Measurements from ENCODE around the gene TMEM52. TPM values are rescaled to one million over a fixed set of nuclear protein-coding genes. Genes with fewer than 3 reads are reported as not detected.

TMEM52 gene
- total and polyA plus RNA-seq, 2 of the 13 experiments (the other 11 are each of a cell fraction or from before 2014, with no cell fraction given): 13.2 to 18.7 TPM

GRCh38 chr1:1942753-1943656 is 23.9 kb upstream of the TMEM52 start (continued):
- TF ChIP-seq ZNF468 (CRISPR knock-in tag; IDR thresholded peaks at IDR 0.05) (no peak), SIN3A (IDR thresholded peaks at IDR 0.05; ENCODE audit: borderline replicate concordance, low read depth, low read length) (peak; percentile 70; the same call in 1 of the 2 replicates), ZNF138 (CRISPR knock-in tag; IDR thresholded peaks at IDR 0.05; ENCODE audit: low read depth) (peak; percentile 26; the same call in 1 of the 2 replicates), E2F2 (CRISPR knock-in tag; IDR thresholded peaks at IDR 0.05; ENCODE audit: borderline replicate concordance) (0 out of 2 replicates have a peak, but pooled peaks have one; percentile 47), ZNF331 (CRISPR knock-in tag; IDR thresholded peaks at IDR 0.05) (peak; percentile 92), SP4 (CRISPR knock-in tag; IDR thresholded peaks at IDR 0.05) (peak; percentile 80), HDAC1 (CRISPR knock-in tag; IDR thresholded peaks at IDR 0.05) (peak; percentile 95), ZNF564 (CRISPR knock-in tag; IDR thresholded peaks at IDR 0.05) (peak; percentile 80; the same call in 1 of the 2 replicates), ZFP1 (CRISPR knock-in tag; IDR thresholded peaks at IDR 0.05) (no peak), SKI (IDR thresholded peaks at IDR 0.05; ENCODE audit: partially characterized antibody) (peak; percentile 79), ZNF878 (CRISPR knock-in tag; IDR thresholded peaks at IDR 0.05) (peak; percentile 67; the same call in 1 of the 2 replicates), MIXL1 (CRISPR knock-in tag; IDR thresholded peaks at IDR 0.05) (peak; percentile 58; the same call in 1 of the 2 replicates), ATF2 (CRISPR knock-in tag; IDR thresholded peaks at IDR 0.05) (0 out of 2 replicates have a peak, but pooled peaks have one; percentile 64), ZNF672 (CRISPR knock-in tag; IDR thresholded peaks at IDR 0.05) (no peak), IRF2 (CRISPR knock-in tag; IDR thresholded peaks at IDR 0.05) (peak; percentile 78), ZMYM3 (CRISPR knock-in tag; IDR thresholded peaks at IDR 0.05) (peak; percentile 71; the same call in 1 of the 2 replicates), MAX (IDR thresholded peaks at IDR 0.05) (peak; percentile 86; the same call in 1 of the 2 replicates), KDM4B (CRISPR knock-in tag; IDR thresholded peaks at IDR 0.05) (no peak), SOX13 (IDR thresholded peaks at IDR 0.05) (peak; percentile 13; the same call in 1 of the 2 replicates), SOX13 (CRISPR knock-in tag; conservative IDR thresholded peaks at IDR 0.05 in 1 of 2, IDR thresholded peaks at IDR 0.05 in 1 of 2) (peak in 1 of 2 experiments; percentile 55; a peak in 1 of 4 replicates), RFX1 (IDR thresholded peaks at IDR 0.05) (no peak), ZFP36L1 (CRISPR knock-in tag; IDR thresholded peaks at IDR 0.05) (peak; percentile 89)
- TF ChIP-seq, protein P1, sequence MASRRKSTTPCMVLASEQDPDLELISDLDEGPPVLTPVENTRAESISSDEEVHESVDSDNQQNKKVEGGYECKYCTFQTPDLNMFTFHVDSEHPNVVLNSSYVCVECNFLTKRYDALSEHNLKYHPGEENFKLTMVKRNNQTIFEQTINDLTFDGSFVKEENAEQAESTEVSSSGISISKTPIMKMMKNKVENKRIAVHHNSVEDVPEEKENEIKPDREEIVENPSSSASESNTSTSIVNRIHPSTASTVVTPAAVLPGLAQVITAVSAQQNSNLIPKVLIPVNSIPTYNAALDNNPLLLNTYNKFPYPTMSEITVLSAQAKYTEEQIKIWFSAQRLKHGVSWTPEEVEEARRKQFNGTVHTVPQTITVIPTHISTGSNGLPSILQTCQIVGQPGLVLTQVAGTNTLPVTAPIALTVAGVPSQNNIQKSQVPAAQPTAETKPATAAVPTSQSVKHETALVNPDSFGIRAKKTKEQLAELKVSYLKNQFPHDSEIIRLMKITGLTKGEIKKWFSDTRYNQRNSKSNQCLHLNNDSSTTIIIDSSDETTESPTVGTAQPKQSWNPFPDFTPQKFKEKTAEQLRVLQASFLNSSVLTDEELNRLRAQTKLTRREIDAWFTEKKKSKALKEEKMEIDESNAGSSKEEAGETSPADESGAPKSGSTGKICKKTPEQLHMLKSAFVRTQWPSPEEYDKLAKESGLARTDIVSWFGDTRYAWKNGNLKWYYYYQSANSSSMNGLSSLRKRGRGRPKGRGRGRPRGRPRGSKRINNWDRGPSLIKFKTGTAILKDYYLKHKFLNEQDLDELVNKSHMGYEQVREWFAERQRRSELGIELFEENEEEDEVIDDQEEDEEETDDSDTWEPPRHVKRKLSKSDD (CRISPR knock-in tag; IDR thresholded peaks at IDR 0.05; ENCODE audit: low read depth): peak; percentile 70; the same call in 1 of the 2 replicates
- TF ChIP-seq, protein P2, sequence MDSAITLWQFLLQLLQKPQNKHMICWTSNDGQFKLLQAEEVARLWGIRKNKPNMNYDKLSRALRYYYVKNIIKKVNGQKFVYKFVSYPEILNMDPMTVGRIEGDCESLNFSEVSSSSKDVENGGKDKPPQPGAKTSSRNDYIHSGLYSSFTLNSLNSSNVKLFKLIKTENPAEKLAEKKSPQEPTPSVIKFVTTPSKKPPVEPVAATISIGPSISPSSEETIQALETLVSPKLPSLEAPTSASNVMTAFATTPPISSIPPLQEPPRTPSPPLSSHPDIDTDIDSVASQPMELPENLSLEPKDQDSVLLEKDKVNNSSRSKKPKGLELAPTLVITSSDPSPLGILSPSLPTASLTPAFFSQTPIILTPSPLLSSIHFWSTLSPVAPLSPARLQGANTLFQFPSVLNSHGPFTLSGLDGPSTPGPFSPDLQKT (CRISPR knock-in tag; IDR thresholded peaks at IDR 0.05; ENCODE audit: borderline replicate concordance): peak; percentile 69; the same call in 1 of the 2 replicates
